IMR-90 (cell line): ENCODE data around the gene PPM1L.

ENCODE experiments used
- CEBPB ChIP-seq: IDR thresholded peaks from 2 replicates; pipeline ENCODE4 v1.6.1; 2012; ENCODE audit warnings: low read depth, low read length, improper control_type of control experiment
- CHD1 ChIP-seq: IDR thresholded peaks from 2 replicates; pipeline ENCODE4 v1.6.1; 2012; ENCODE audit warnings: low read depth, low read length, improper control_type of control experiment
- ELK1 ChIP-seq: fragments of 150-350 bp; IDR thresholded peaks from 2 replicates; pipeline ENCODE4 v1.6.1; 2016; ENCODE audit warnings: low read depth, mild to moderate bottlenecking, low read length, moderate library complexity, borderline replicate concordance
- FOS ChIP-seq: fragments of 150-350 bp; IDR thresholded peaks from 2 replicates; pipeline ENCODE4 v1.6.1; 2016; ENCODE audit warnings: low read depth, low read length
- MAFK ChIP-seq: IDR thresholded peaks from 2 replicates; pipeline ENCODE4 v1.6.1; 2012; ENCODE audit warnings: low read depth, low read length, improper control_type of control experiment
- MXI1 ChIP-seq: IDR thresholded peaks from 2 replicates; pipeline ENCODE4 v1.6.1; 2012; ENCODE audit warnings: low read depth, mild to moderate bottlenecking, low read length, moderate library complexity, borderline replicate concordance
- POLR2A ChIP-seq: IDR thresholded peaks from 2 replicates; pipeline ENCODE4 v1.6.1; 2012; ENCODE audit warnings: mild to moderate bottlenecking, low read depth, low read length
- RAD21 ChIP-seq: IDR thresholded peaks from 2 replicates; pipeline ENCODE4 v1.6.1; 2012; ENCODE audit warnings: low read length, improper control_type of control experiment
- RCOR1 ChIP-seq: IDR thresholded peaks from 2 replicates; pipeline ENCODE4 v1.6.1; 2012; ENCODE audit warnings: mild to moderate bottlenecking, low read length, improper control_type of control experiment; ENCODE audit not compliant: insufficient replicate concordance
- RFX5 ChIP-seq: IDR thresholded peaks from 2 replicates; pipeline ENCODE4 v1.8.0; 2012; ENCODE audit warnings: low read depth, mild to moderate bottlenecking, low read length, moderate library complexity
- SMC3 ChIP-seq: fragments of 150-350 bp; IDR thresholded peaks from 2 replicates; pipeline ENCODE4 v1.6.1; 2016; ENCODE audit warnings: low read depth, mild to moderate bottlenecking, antibody characterized with exemption, low read length, moderate library complexity
- USF2 ChIP-seq: fragments of 150-350 bp; IDR thresholded peaks from 2 replicates; pipeline ENCODE4 v1.6.1; 2017; ENCODE audit warnings: mild to moderate bottlenecking, antibody characterized with exemption, low read length, low read depth
- TF ChIP-seq, protein P1 (sequence below): conservative IDR thresholded peaks from 2 replicates; pipeline ENCODE4 v1.5.1; 2012; ENCODE audit warnings: mild to moderate bottlenecking, low read depth, low read length, improper control_type of control experiment

GRCh38 chr3:160820022-160820421, 64.0 kb downstream of the PPM1L start:
- TF ChIP-seq, protein P1, sequence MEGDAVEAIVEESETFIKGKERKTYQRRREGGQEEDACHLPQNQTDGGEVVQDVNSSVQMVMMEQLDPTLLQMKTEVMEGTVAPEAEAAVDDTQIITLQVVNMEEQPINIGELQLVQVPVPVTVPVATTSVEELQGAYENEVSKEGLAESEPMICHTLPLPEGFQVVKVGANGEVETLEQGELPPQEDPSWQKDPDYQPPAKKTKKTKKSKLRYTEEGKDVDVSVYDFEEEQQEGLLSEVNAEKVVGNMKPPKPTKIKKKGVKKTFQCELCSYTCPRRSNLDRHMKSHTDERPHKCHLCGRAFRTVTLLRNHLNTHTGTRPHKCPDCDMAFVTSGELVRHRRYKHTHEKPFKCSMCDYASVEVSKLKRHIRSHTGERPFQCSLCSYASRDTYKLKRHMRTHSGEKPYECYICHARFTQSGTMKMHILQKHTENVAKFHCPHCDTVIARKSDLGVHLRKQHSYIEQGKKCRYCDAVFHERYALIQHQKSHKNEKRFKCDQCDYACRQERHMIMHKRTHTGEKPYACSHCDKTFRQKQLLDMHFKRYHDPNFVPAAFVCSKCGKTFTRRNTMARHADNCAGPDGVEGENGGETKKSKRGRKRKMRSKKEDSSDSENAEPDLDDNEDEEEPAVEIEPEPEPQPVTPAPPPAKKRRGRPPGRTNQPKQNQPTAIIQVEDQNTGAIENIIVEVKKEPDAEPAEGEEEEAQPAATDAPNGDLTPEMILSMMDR = no peak
- TF ChIP-seq USF2 (no peak), CHD1 (no peak), POLR2A (no peak), ELK1 (no peak), RAD21 (no peak), CEBPB (peak; percentile 26; the same call in 1 of the 2 replicates), SMC3 (no peak), RFX5 (no peak), RCOR1 (no peak), FOS (no peak), MXI1 (no peak), MAFK (no peak)
